Stimulated activated CD4-positive, alpha-beta T cell treated with anti-CD3 and anti-CD28 coated beads, Interleukin-1b, Interleukin-23, amount 100 ng/mL, for 48 hours (primary cell): ENCODE measurements around the gene UBE2E2.

ENCODE experiments used
- DNase-seq: peaks from one replicate; pipeline ENCODE4 v3.0.0-alpha.2; 2020

UBE2E2 gene

DNA sequence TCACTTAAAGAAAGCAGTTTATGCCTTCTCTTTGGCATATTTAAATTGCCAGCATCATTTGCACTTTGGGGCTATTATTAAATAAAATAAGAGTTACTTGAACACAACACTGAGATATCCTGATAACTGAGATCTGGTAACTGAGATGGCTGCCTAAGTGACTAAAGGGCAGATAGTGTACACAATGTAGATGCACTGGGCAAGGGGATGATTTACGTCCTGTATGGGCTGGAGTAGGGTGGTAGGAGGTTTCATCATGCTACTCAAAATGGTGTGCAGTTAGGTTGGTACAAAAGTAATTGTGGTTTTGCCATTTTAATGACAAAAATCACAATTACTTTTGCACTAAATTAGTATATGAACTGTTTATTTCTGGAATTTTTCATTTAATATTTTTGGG is 196.1 kb downstream of the UBE2E2 start:
- DNase-seq = no peak

GRCh38 chr3:23402728-23403492 is 199.8 kb downstream of the UBE2E2 start:
- DNase-seq = no peak

GRCh38 chr3:23404246-23404645 is 201.1 kb downstream of the UBE2E2 start:
- DNase-seq = no peak

DNA sequence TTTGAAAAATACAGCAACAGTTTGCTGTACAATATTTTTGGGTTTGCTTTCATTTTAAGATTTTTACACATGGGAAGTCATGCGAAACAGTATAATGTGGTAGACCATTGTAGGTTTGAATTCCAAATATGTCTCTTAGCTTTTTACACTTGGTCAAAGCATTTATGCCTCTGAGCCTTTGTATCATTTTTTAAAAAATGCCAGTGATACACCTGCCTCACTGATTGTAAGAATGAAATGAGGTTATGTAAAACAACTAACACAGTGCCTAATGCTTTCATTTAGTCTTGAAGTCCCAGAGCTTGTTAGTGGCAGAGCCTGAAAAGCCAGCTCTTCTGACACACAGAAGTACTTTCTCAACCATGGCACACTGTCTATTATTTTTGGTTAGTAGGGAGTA is 202.0 kb downstream of the UBE2E2 start:
- no peak for DNase-seq

- no peak for DNase-seq
These were observed 203.5 kb downstream of the UBE2E2 start for GRCh38 chr3:23406601-23407000.

GRCh38 chr3:23418026-23418425 is 214.9 kb downstream of the UBE2E2 start:
- no peak for DNase-seq

DNA sequence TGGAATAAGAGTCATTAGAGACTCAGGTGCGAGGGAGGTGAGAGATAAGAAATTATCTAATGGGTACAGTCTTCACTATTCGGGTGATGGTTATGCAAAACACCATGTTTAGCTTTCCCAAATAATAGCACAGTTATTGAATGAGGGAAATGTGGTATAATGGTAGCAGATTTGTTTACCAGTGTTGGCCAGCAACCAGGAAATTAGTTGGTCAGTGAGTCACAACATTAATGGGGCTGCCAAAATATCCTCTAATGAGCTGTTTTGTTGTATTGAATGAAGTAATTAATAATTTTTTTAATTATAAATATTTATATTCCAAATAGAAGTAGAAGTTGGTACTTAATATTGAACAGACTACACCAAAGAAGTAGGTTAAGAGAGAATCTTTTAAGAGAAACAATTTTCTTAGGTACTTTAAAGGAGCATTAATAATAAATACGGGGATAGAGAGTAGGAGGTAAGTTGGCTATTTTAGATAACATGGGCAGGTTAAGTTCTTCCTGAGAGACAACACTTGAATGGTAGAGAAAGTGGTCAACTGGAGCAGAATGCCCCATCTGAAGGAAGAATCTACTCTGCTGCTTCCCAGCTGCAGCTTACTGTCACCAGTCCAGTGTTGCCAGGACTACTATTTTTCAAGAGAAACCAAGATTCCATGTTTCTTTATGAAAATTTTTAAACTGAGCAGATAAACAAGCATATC is 218.8 kb downstream of the UBE2E2 start:
- no peak for DNase-seq

DNA sequence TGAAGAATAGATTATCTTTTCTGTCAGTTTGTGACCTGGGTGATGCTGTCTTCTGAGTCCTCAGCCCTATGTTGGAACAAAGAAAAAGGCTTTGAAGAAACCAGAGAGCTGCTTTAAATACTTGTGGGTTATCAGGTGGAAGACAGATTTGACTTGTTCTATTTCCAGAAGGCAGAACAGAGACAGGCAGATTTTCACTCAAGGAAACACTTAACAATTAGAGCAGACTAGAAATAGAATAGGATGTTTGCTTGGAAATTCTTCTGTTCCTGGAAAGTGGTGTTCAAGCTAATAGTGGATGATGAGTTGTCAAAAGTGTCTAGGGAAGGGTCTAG is 219.4 kb downstream of the UBE2E2 start:
- DNase-seq = no peak

- no peak for DNase-seq
These were observed 222.3 kb downstream of the UBE2E2 start for GRCh38 chr3:23425410-23425809.

DNA sequence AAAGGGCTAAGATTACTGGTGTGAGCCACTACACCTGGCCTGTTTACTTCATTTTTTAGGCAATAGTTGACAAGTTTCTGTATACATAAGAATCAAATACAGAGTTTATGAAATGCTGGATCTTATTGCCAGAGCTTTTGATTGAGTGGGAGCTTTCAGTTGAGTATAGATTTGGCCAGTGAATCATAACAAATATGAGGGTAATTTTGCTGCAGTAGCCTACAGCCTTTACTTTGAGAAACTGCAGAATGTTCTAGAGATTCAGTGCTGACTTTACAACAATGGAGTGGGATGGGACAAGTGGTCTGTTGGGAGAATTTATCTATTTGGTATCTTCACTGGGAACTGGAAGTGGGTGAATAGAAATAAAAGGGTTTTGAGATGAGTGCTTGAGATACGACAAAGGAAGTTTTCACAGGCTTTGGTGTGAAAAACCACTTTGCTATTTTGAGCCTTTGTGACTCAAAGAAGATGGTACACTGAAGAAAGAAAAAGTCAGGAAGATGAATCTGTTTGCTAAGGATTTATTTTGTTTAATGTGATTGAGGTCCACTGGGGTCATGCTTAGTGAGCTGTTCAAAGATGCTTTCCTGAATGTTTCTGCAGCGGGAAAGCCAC is 227.8 kb downstream of the UBE2E2 start:
- no peak for DNase-seq

GRCh38 chr3:23431764-23432163 is 228.6 kb downstream of the UBE2E2 start:
- DNase-seq = no peak

DNA sequence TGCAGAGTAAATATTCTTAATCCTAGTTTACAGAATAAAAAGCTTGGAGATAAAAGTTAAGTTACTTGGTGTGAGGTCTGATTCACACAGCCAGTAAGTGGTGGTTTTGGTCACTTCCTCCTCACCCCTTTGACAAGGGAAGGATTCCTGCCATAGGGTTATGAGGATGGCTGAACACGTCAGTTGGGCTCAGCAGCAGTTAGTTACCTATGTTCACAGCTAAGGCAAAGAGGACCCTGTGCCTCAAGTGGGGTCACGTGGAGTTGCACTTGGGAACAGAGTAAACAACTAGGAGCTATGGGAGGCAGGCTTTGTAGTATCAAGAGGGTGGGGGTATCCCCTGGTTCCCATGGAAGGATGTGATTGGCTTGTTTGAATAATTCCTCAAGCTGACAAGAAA is 232.2 kb downstream of the UBE2E2 start:
- no peak for DNase-seq

- no peak for DNase-seq
These were observed 232.8 kb downstream of the UBE2E2 start for GRCh38 chr3:23435904-23436303.

GRCh38 chr3:23437484-23438145 is 234.5 kb downstream of the UBE2E2 start:
- no peak for DNase-seq

DNA sequence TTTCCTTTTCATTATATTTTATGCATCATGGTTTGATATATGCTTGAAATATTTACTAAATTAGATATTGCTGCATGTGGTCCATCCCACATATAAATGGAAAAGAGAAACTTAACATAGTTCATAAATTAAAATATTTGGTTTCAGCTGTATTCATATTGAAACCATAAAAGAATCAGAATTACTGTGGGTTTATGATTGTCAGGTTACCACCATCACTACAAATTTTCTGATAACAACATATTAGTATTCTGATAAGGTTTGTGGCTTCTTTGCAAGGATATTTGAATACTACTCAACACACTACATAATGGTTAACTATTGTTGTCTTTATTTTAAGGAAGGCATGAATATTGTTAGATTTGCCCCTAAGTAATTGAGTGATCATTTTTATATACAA is 235.5 kb downstream of the UBE2E2 start:
- DNase-seq = no peak

GRCh38 chr3:23439080-23439479 is 236.0 kb downstream of the UBE2E2 start:
- no peak for DNase-seq

GRCh38 chr3:23440416-23441294 is 237.5 kb downstream of the UBE2E2 start:
- no peak for DNase-seq

GRCh38 chr3:23442598-23443383 is 239.7 kb downstream of the UBE2E2 start:
- DNase-seq = no peak

DNA sequence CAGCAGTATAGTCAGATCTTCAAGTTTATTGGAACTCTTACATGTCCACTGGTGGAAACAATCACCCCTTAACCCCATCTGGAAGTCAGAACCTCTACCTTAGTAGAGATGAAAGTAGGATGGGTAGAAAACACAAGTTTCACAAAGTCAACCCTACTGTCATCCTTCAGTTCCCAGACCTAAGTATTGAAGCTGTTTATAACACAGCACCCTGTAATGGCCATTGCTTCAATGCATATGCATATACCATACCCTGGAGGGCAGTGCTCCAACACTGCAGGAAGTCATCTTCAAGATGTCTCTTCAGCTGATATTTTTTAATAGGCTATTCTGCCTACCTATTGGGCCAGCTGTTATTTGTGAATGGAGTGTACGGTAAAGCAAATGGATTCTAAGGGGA is 241.3 kb downstream of the UBE2E2 start:
- DNase-seq = no peak

DNA sequence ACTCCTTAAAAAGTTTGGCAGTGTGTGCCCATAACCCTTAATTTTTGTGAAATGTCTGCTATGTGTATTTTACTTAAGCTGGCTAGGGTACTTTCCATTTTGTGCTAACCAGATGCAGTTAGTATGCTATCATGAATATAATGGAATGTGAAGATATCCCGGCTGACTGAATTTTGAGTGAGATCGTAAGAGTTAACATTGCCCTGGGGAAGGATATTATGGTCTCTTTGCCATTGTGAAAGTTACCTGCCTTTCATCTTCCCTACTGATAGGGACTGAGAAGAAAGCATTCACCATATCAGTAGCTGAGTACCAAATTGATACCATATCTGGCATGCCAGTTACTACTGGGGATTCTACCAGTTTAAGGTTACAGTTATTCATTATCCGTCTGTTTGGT is 243.2 kb downstream of the UBE2E2 start:
- DNase-seq = no peak

- no peak for DNase-seq
These were observed 245.9 kb downstream of the UBE2E2 start for GRCh38 chr3:23448998-23449537.

DNA sequence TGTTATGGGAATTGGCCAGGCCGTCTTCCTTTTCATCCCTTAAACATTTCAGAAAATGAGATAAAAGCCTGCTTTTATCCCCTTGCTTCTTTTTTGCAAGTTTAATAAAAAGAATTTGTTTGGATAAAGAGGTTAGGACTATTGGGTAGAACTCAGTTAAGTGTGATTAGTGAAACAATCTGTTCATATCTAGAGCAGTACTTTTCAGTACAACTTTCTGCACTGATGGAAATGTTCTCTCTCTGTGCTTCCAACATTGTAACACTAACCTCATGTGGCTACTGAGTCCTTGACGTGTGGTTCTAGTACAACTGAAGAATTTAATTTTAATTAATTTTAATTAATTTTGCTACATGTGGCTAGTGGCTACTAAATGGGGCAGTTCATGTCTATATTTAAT is 246.9 kb downstream of the UBE2E2 start:
- no peak for DNase-seq
